HepG2 (cell line): ENCODE results near the gene OGFOD3. TPM values are rescaled to one million over a fixed set of nuclear protein-coding genes. Genes with fewer than 3 reads are reported as not detected.
A peak's percentile ranks its signal among the peaks of the same experiment; 100 is the strongest.
"Not testable (repeated sequence)": the region's sequence is repeated elsewhere in the genome, so short reads cannot be mapped to it uniquely, and the experiment has no call there.

ENCODE experiments used
- ATAC-seq: fragments of 200-7000 bp; cut with Tn5 transposase; 3 replicates; pipeline ENCODE4 v1.9.1; 2020; ENCODE audit warnings: mild to moderate bottlenecking, moderate library complexity
- BruUV-seq: library from RNA; stranded (reverse); fragments of 400-500 nt; replicated peaks from 2 replicates; lab custom pipeline; 2021; lab: Mats Ljungman, UMichigan
- CTCF ChIA-PET: fragments of 300-600 bp; formaldehyde crosslinking; extraction: SDS; loops from one replicate; lab custom pipeline; 2021; ENCODE audit warnings: low total read pairs, inconsistent platforms, low intra/inter-chr PET ratio; lab: Yijun Ruan, JAX
- POLR2A ChIA-PET: fragments of 350-600 bp; sonication (Branson Sonifier 250); formaldehyde crosslinking; loops from one replicate; lab custom pipeline; 2020; ENCODE audit warnings: antibody characterized with exemption, inconsistent platforms; lab: Yijun Ruan, JAX
- DNase-seq: peaks from one replicate; pipeline ENCODE4 v3.0.0-alpha.2; 2015; ENCODE audit warnings: low spot score
- FAIRE-seq: peaks from 3 replicates; lab custom pipeline; 2011; peaks lifted over from hg19 to GRCh38; lab: Jason Lieb, UNC
- H2AFZ ChIP-seq: one replicate; pipeline ENCODE4 v1.6.1; 2011; ENCODE audit warnings: low read length, inconsistent platforms
- H3K27ac ChIP-seq: fragments of 300-600 bp; 3 replicates; pipeline ENCODE4 v1.8.0; 2011; ENCODE audit warnings: mixed run types, mild to moderate bottlenecking, mixed read lengths, low read length, inconsistent platforms; ENCODE audit not compliant: insufficient read depth; ENCODE audit errors: extremely low read length
- H3K27me3 ChIP-seq, 2 experiments: fragments of 200-600 bp in 1 of 2; 2 replicates in 1 of 2; 3 replicates in 1 of 2; pipeline versions ENCODE4 v1.6.0 to v1.8.0; 2011; ENCODE audit warnings: low read length in 2 of 2, mild to moderate bottlenecking in 2 of 2, moderate library complexity in 2 of 2, inconsistent platforms in 1 of 2; ENCODE audit not compliant: insufficient read depth in 2 of 2, control insufficient read depth in 1 of 2
- H3K36me3 ChIP-seq, 2 experiments: fragments of 200-600 bp in 1 of 2; replicated peaks in 1 of 2; 2 replicates in 1 of 2; 3 replicates in 1 of 2; pipeline versions ENCODE4 v1.5.1 to v1.8.0; 2011; ENCODE audit warnings: low read length in 2 of 2, inconsistent platforms in 1 of 2; ENCODE audit not compliant: insufficient read depth in 2 of 2, control insufficient read depth in 1 of 2
- H3K4me1 ChIP-seq: 2 replicates; pipeline ENCODE4 v1.5.1; 2012; ENCODE audit warnings: low read length, inconsistent platforms; ENCODE audit not compliant: insufficient read depth
- H3K4me2 ChIP-seq: 2 replicates; pipeline ENCODE4 v1.6.0; 2011; ENCODE audit warnings: low read depth, low read length, inconsistent platforms
- H3K4me3 ChIP-seq, 3 experiments: fragments of 200-600 bp in 1 of 3; sonication (generic), shearing (Covaris generic) in 1 of 3; replicated peaks in 1 of 3; 2 replicates each; pipeline ENCODE4 v1.5.1; 2011 to 2016; ENCODE audit warnings: low read length in 3 of 3, inconsistent platforms in 2 of 3, low read depth in 2 of 3, mild to moderate bottlenecking in 2 of 3, control low read depth in 1 of 3, mixed read lengths in 1 of 3; ENCODE audit not compliant: insufficient read depth in 1 of 3
- H3K79me2 ChIP-seq: one replicate; pipeline ENCODE4 v1.6.1; 2011; ENCODE audit warnings: low read length, inconsistent platforms; ENCODE audit not compliant: insufficient read depth
- H3K9ac ChIP-seq: 2 replicates; pipeline ENCODE4 v1.6.0; 2011; ENCODE audit warnings: mild to moderate bottlenecking, low read depth, low read length, inconsistent platforms; ENCODE audit not compliant: insufficient read depth
- H3K9me3 ChIP-seq: 2 replicates; pipeline ENCODE4 v1.5.1; 2012; ENCODE audit warnings: mild to moderate bottlenecking, low read length
- H4K20me1 ChIP-seq: 2 replicates; pipeline ENCODE4 v1.6.0; 2011; ENCODE audit warnings: inconsistent platforms, mild to moderate bottlenecking, low read length, moderate library complexity; ENCODE audit not compliant: insufficient read depth
- JUND ChIP-seq: sonication (generic); formaldehyde crosslinking; IDR thresholded peaks from 2 replicates; pipeline ENCODE4 v1.8.0; 2022; ENCODE audit warnings: mild to moderate bottlenecking, missing genetic modification reagents
- ZNF776 ChIP-seq: sonication (generic); formaldehyde crosslinking; IDR thresholded peaks from 2 replicates; pipeline ENCODE4 v1.4.0; 2020; ENCODE audit warnings: mild to moderate bottlenecking, missing genetic modification reagents
- WGBS: methylation state at CpG from one replicate; pipeline ENCODE4 v1.1.6; 2017; ENCODE audit warnings: low lambda C conversion rate; 5-methylcytosine and 5-hydroxymethylcytosine counted together
- in situ Hi-C: cut with HindIII; loops from 2 replicates; pipeline ENCODE4 v1.10.0; 2017; ENCODE audit warnings: low pct_unique_long_range_greater_than_20kb; ENCODE audit not compliant: extremely low pct_ligation_motif_present
- intact Hi-C: fragments of 100-400 bp; cut with micrococcal nuclease; formaldehyde crosslinking; loops from one replicate; pipeline ENCODE4 v1.10.0; 2022; ENCODE audit not compliant: unreplicated experiment
- polyA plus RNA-seq, 8 experiments: library from polyadenylated mRNA; depleted of rRNA in 3 of 8; stranded (reverse) in 7 of 8; unstranded in 1 of 8; fragments of >200 nt; fragmentation: Illumina TruSeq in 4 of 8; extraction: Trizol in 4 of 8; gene quantifications; 2 replicates each; pipeline versions ENCODE4 v1.2.1 to v1.2.3, GENCODE V29; 2011 to 2016; ENCODE audit warnings: low read depth in 4 of 8, missing spikeins in 1 of 8, mixed read lengths in 1 of 8; ENCODE audit not compliant: insufficient read depth in 1 of 8
- total RNA-seq, 5 experiments: library from RNA; depleted of rRNA; stranded (reverse); fragments of >200 nt; fragmentation: Illumina TruSeq; extraction: Trizol; gene quantifications; 2 replicates each; pipeline ENCODE4 v1.2.3, GENCODE V29; 2016; ENCODE audit warnings: low read depth in 1 of 5
- TF ChIP-seq, protein P1 (sequence below): sonication (generic); formaldehyde crosslinking; IDR thresholded peaks from 2 replicates; pipeline ENCODE4 v1.9.0; 2021; ENCODE audit warnings: mild to moderate bottlenecking, missing genetic modification reagents

Gene OGFOD3
- total and polyA plus RNA-seq, 2 of the 13 experiments (the other 11 are each of a cell fraction or from before 2014, with no cell fraction given) = 40.0 to 42.1 TPM

GRCh38 chr17:82381703-82382009 is 36.7 kb downstream of the OGFOD3 start:
- H3K9me3 ChIP-seq, H3K4me3 ChIP-seq, H3K79me2 ChIP-seq, POLR2A ChIA-PET, DNase-seq, BruUV-seq, H4K20me1 ChIP-seq, ATAC-seq, intact Hi-C loops, H2AFZ ChIP-seq, FAIRE-seq, H3K27ac ChIP-seq, in situ Hi-C loops, CTCF ChIA-PET, H3K9ac ChIP-seq, H3K36me3 ChIP-seq: not testable (repeated sequence)
- 49% methylated on average over 10 of the region's 10 CpGs for WGBS
- TF ChIP-seq JUND (CRISPR knock-in tag) (0 out of 2 replicates have a peak, but pooled peaks have one; percentile 19), ZNF776 (CRISPR knock-in tag) (0 out of 2 replicates have a peak, but pooled peaks have one; percentile 39)
- TF ChIP-seq, protein P1, sequence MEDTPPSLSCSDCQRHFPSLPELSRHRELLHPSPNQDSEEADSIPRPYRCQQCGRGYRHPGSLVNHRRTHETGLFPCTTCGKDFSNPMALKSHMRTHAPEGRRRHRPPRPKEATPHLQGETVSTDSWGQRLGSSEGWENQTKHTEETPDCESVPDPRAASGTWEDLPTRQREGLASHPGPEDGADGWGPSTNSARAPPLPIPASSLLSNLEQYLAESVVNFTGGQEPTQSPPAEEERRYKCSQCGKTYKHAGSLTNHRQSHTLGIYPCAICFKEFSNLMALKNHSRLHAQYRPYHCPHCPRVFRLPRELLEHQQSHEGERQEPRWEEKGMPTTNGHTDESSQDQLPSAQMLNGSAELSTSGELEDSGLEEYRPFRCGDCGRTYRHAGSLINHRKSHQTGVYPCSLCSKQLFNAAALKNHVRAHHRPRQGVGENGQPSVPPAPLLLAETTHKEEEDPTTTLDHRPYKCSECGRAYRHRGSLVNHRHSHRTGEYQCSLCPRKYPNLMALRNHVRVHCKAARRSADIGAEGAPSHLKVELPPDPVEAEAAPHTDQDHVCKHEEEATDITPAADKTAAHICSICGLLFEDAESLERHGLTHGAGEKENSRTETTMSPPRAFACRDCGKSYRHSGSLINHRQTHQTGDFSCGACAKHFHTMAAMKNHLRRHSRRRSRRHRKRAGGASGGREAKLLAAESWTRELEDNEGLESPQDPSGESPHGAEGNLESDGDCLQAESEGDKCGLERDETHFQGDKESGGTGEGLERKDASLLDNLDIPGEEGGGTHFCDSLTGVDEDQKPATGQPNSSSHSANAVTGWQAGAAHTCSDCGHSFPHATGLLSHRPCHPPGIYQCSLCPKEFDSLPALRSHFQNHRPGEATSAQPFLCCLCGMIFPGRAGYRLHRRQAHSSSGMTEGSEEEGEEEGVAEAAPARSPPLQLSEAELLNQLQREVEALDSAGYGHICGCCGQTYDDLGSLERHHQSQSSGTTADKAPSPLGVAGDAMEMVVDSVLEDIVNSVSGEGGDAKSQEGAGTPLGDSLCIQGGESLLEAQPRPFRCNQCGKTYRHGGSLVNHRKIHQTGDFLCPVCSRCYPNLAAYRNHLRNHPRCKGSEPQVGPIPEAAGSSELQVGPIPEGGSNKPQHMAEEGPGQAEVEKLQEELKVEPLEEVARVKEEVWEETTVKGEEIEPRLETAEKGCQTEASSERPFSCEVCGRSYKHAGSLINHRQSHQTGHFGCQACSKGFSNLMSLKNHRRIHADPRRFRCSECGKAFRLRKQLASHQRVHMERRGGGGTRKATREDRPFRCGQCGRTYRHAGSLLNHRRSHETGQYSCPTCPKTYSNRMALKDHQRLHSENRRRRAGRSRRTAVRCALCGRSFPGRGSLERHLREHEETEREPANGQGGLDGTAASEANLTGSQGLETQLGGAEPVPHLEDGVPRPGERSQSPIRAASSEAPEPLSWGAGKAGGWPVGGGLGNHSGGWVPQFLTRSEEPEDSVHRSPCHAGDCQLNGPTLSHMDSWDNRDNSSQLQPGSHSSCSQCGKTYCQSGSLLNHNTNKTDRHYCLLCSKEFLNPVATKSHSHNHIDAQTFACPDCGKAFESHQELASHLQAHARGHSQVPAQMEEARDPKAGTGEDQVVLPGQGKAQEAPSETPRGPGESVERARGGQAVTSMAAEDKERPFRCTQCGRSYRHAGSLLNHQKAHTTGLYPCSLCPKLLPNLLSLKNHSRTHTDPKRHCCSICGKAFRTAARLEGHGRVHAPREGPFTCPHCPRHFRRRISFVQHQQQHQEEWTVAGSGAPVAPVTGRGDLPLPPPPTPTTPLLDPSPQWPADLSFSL = peak; percentile 68
- H3K4me1 ChIP-seq = peaks cover 68% of the 10 kb centered on the region
- H3K4me2 ChIP-seq = peak overlapping the region; percentile 39
- peaks cover 5 to 43% of the 10 kb centered on the region in 2 experiments; a peak in 4 of 5 replicates for H3K27me3 ChIP-seq
